Chondrocyte (in vitro differentiated cells): ENCODE measurements around the gene ABHD12. TPM values are rescaled to one million over a fixed set of nuclear protein-coding genes. Genes with fewer than 3 reads are reported as not detected.
A peak's percentile ranks its signal among the peaks of the same experiment; 100 is the strongest.
"Not testable (repeated sequence)": the region's sequence is repeated elsewhere in the genome, so short reads cannot be mapped to it uniquely, and the experiment has no call there.

Source experiments
- DNase-seq: peaks from one replicate; pipeline ENCODE4 v3.0.0; 2021; ENCODE audit warnings: mixed read lengths, low spot score
- H3K27ac Mint-ChIP-seq: one replicate; pipeline ENCODE4 v1.8.0; 2021; ENCODE audit warnings: mild to moderate bottlenecking, moderate library complexity, mixed read lengths; ENCODE audit not compliant: unreplicated experiment
- H3K27me3 Mint-ChIP-seq: 2 replicates; pipeline ENCODE4 v1.8.0; 2021; ENCODE audit warnings: low read depth, mixed read lengths
- H3K36me3 Mint-ChIP-seq: 2 replicates; pipeline ENCODE4 v1.8.0; 2021; ENCODE audit warnings: low read depth, mixed read lengths
- H3K4me1 Mint-ChIP-seq: 2 replicates; pipeline ENCODE4 v1.8.0; 2021; ENCODE audit warnings: low read depth, mild to moderate bottlenecking, mixed read lengths
- H3K4me3 Mint-ChIP-seq: one replicate; pipeline ENCODE4 v1.8.0; 2021; ENCODE audit warnings: mild to moderate bottlenecking, moderate library complexity, mixed read lengths; ENCODE audit not compliant: unreplicated experiment
- H3K9me3 Mint-ChIP-seq: 2 replicates; pipeline ENCODE4 v1.8.0; 2021; ENCODE audit warnings: low read depth, mixed read lengths
- CTCF ChIP-seq: fragments of 200-600 bp; sonication (generic); IDR thresholded peaks from 2 replicates; pipeline ENCODE4 v1.5.0; 2021; ENCODE audit warnings: antibody characterized with exemption, mild to moderate bottlenecking, moderate library complexity
- total RNA-seq: library from RNA; stranded (reverse); gene quantifications from 3 replicates; pipeline ENCODE4 v1.2.1, GENCODE V29; 2021

The ABHD12 gene
- total RNA-seq, 1 donor from 2014 or later = 49.4 TPM

- Mint-ChIP-seq H3K36me3 (peaks cover 2% of the 10 kb centered on the region), H3K4me3 (no peak overlapping the region), H3K27me3 (no peaks in the 10 kb centered on the region), H3K27ac (no peak overlapping the region), H3K4me1 (peaks cover 13% of the 10 kb centered on the region), H3K9me3 (no peaks in the 10 kb centered on the region)
- TF ChIP-seq CTCF = no peak
- peak; percentile 70 for DNase-seq
Measured at GRCh38 chr20:25316506-25317190, 74.0 kb downstream of the ABHD12 start.

- H3K9me3 Mint-ChIP-seq = no peaks in the 10 kb centered on the region
- no peaks in the 10 kb centered on the region for H3K36me3 Mint-ChIP-seq
- DNase-seq = peak; percentile 58
- H3K4me1 Mint-ChIP-seq = peaks cover 23% of the 10 kb centered on the region
- no peak overlapping the region for H3K4me3 Mint-ChIP-seq
- no peak for TF ChIP-seq CTCF
- peak overlapping the region; percentile 12 for H3K27ac Mint-ChIP-seq
- H3K27me3 Mint-ChIP-seq = no peaks in the 10 kb centered on the region
Measured at GRCh38 chr20:25315418-25316210, 75.0 kb downstream of the ABHD12 start.

GRCh38 chr20:25314497-25315417, 75.9 kb downstream of the ABHD12 start:
- TF ChIP-seq CTCF = peak; percentile 49
- H3K9me3 Mint-ChIP-seq = no peaks in the 10 kb centered on the region
- DNase-seq = peak; percentile 79
- no peak overlapping the region for H3K4me3 Mint-ChIP-seq
- no peaks in the 10 kb centered on the region for H3K27me3 Mint-ChIP-seq
- H3K36me3 Mint-ChIP-seq = no peaks in the 10 kb centered on the region
- H3K4me1 Mint-ChIP-seq = peaks cover 32% of the 10 kb centered on the region
- no peak overlapping the region for H3K27ac Mint-ChIP-seq

- peaks cover 43% of the 10 kb centered on the region for H3K4me1 Mint-ChIP-seq
- H3K36me3 Mint-ChIP-seq = no peaks in the 10 kb centered on the region
- no peak overlapping the region for H3K27ac Mint-ChIP-seq
- TF ChIP-seq CTCF = no peak
- no peaks in the 10 kb centered on the region for H3K27me3 Mint-ChIP-seq
- no peak overlapping the region for H3K4me3 Mint-ChIP-seq
- DNase-seq = no peak
- no peaks in the 10 kb centered on the region for H3K9me3 Mint-ChIP-seq
Measured at GRCh38 chr20:25313593-25313992, 77.0 kb downstream of the ABHD12 start.

GRCh38 chr20:25312716-25313115, 77.9 kb downstream of the ABHD12 start:
- not testable (repeated sequence) for H3K4me3 Mint-ChIP-seq, H3K9me3 Mint-ChIP-seq, H3K27me3 Mint-ChIP-seq, H3K36me3 Mint-ChIP-seq, H3K27ac Mint-ChIP-seq
- H3K4me1 Mint-ChIP-seq = peaks cover 43% of the 10 kb centered on the region
- peak; percentile 76 for DNase-seq
